A549 (cell line): ENCODE measurements around the gene SLCO2A1.

Source experiments
- CTCF ChIP-seq: fragments of >200 bp; sonication (Bioruptor Twin); formaldehyde crosslinking; IDR thresholded peaks from 3 replicates; pipeline ENCODE4 v1.5.1; 2016
- EP300 ChIP-seq, 2 experiments: fragments of >200 bp; sonication (Bioruptor Twin); formaldehyde crosslinking; IDR thresholded peaks; 2 replicates in 1 of 2; 3 replicates in 1 of 2; pipeline ENCODE4 v1.6.1; 2016 to 2017
- MAFK ChIP-seq: fragments of 450-650 bp; IDR thresholded peaks from 2 replicates; pipeline ENCODE4 v1.6.1; 2014; ENCODE audit not compliant: partially characterized antibody
- MAX ChIP-seq: IDR thresholded peaks from 2 replicates; pipeline ENCODE4 v1.6.1; 2012
- NPAS2 ChIP-seq: fragments of 250-450 bp; sonication (Bioruptor Pico); IDR thresholded peaks from 2 replicates; pipeline ENCODE4 v1.8.0; 2022; ENCODE audit warnings: mild to moderate bottlenecking, moderate library complexity, borderline replicate concordance
- POLR2A ChIP-seq: IDR thresholded peaks from 2 replicates; pipeline ENCODE4 v1.6.1; 2012; ENCODE audit warnings: mild to moderate bottlenecking, low read length

- no peak for TF ChIP-seq CTCF
- TF ChIP-seq MAFK = no peak
- no peak for TF ChIP-seq EP300 (IDR thresholded peaks at IDR 0.05)
- TF ChIP-seq POLR2A = no peak
- no peak for TF ChIP-seq NPAS2 (CRISPR knock-in tag)
- TF ChIP-seq MAX = no peak
These were observed 21.9 kb downstream of the SLCO2A1 start for GRCh38 chr3:134007819-134008218.
